Measurements from ENCODE around the gene HOXA9.

HOXA9 gene

DNA sequence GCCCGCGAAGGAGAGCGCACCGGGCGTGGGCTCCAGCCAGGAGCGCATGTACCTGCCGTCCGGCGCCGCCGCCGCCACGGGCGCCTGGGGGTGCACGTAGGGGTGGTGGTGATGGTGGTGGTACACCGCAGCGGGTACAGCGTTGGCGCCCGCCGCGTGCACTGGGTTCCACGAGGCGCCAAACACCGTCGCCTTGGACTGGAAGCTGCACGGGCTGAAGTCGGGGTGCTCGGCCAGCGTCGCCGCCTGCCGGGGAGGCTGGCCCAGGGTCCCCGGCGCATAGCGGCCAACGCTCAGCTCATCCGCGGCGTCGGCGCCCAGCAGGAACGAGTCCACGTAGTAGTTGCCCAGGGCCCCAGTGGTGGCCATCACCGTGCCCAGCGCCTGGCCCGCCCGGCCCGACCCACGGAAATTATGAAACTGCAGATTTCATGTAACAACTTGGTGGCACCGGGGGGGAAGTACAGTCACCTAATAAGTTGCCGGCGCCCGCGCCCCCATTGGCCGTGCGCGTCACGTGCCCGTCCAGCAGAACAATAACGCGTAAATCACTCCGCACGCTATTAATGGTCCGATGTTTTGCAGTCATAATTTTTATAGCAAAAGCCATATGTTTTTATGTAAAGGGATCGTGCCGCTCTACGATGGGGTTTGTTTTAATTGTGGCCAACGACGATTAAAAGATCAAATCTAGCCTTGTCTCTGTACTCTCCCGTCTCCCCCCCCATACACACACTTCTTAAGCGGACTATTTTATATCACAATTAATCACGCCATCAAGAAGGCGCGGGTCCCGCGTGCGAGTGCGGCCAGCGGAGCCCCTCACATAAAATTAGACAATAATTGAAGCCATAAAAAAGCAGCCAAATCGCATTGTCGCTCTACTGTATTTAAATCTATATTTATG is at the start of gene HOXA9:
Gene HOXA9 (minus strand): TSS at position 449 of the 907 bp plus-strand sequence. CDS start 80 bp downstream, at position 369.
- peak in 1 of 2 donors; percentile 55 for DNase-seq

DNA sequence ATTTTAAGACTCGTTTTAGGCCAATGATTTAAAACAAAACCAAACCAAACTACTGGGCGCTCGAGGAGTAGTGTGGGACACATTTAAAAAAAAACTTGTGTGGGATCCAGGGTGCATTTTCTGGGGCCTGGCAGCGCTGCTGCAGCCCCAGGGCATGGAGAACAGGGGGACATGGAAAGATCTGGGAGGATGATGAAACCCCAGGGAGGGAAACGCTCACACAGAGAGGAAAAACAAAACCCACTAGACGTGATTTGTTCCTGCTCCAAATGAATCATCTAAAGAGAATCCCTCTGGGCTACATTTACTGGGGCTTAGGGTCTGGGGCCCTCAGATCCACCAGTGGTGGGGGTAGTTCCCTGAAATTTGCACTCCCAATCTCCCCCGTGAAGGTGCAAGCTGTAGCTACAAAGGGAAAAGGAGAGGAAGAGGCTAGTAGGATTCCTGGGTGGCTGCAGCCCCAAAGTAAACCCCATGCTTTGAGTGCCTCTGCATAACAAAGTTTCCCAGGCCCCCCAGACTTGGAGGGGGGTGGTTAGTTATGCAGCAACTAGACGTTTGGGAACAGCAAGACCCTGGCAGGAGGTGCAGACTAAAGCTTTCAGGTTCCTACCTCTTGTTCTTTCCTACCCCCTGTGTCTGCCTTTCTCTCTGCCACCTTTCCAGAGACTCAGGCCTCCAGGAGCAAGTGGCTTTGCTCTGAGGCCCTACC is 49.1 kb upstream of the HOXA9 start:
- no peak for DNase-seq

DNA sequence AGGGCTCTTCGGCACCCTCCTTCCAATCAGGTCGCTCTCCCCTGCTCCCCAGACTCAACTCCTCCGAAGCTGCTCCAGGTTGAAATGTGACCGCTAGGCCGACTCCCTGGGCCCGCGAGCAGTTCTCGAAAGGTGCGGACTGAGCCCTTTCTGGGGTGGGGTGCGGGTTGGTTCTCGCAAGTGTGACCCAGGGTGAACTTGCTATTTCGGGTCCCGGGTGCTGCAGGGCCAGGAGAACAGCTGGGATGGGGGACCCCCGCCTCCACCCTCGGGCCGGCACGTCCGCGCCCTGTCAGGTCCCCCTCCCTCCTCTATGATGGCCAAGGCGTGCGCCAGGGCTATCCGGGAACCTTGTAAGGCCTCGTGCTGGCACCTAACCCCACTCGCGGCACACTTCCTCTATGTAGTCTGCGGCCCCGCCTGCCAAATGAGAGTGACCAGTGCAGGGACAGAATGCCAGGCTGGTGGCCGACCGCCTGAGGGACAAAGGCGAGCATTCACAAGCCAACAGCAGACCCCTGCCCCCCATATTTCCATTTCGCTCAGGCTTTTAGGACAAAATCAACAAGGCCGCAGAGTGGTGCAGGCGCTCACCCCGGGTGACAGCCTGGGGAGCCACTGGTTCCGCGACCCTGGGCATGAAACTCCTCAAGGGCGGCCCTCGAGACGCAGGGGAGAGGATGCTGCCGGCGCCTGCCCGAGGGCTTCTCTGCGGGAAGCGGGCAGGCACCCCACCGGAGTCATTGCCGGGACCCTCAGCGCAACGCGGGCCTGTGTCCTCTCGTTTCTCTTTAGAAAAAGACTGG is 48.3 kb upstream of the HOXA9 start:
- no peak for DNase-seq

DNA sequence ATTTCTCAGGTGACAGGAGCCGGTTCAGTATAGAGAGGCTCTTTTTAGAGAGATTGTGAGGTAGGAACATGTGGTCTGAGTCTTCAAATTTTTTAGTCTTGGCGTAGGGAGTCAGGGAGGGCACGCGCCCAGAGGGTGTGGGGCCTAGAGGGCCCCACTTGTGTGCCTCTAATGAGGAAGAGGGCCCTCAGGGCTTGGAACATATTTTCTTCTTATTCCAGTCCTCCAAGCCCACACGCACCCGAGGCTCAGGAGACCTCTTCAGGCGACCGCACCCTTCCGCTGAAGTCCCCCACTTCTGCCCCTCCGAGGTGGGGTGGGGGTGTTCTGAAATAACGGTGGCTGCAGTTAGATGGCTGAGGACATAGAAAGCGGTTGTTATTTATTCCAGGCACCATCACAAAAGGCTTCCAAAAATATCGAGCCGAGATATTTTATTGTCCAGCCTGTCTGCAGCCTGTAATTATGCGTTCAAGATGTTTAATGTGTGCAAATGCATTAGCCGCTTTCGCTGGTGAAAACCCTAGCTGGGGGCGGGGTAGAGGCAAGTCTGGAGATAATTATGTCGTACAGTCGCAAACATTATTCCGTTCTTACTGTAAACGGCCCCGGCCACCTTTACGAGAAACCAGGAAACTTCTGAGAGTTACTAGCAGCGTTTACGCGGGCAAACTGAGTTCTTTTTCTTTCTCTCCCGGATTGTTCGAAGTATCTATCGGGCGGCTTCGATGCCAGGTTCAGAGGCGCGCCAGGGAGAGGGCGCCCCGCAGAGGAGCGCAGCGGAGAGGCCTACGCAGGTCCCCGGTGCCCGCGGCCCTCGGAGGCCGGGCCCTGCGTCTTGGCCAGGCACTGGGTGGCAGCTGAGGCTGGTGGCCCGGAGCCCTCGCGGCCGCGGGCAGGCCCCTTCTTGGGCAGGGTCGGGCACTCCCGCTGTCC is 47.4 kb upstream of the HOXA9 start:
- DNase-seq = no peak

DNA sequence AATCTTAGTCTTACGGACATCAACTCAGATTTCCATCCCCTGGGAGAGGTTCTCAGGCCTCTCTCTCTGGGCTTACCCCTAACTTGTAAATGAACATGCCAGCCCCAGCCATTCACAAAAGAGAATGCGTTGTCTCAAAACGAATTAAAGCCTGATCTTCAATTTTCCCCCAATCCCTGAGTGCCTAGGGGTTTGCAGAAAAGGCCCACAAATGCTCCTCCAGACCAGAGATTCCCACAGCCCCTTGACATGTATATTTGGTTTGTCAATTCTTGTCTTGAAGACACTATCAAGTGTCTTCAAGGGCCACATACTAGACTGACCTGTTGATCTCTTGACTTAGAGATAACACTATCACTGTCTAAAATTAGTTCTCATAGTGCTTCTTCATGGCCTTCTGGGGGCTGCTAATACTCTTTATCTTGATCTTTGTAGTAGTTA is 46.4 kb upstream of the HOXA9 start:
- DNase-seq = no peak

DNA sequence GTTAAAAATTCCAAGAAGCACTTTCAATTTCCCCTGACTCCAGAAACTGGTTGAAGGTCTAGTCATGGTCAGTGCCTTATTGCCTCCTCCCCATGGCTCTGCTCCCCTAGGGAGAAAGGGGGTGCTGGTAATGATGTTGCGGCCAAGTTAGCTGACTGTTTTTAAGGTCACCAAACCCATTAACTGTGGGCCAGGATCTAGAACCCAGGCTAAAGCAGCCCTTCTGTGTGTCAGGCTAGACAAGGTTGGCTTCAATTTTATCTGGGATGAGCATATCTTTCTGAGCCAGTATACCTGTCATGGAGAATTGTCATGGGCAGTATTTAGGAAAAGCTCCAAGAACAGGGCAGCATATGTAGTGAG is 45.7 kb upstream of the HOXA9 start:
- no peak for DNase-seq

DNA sequence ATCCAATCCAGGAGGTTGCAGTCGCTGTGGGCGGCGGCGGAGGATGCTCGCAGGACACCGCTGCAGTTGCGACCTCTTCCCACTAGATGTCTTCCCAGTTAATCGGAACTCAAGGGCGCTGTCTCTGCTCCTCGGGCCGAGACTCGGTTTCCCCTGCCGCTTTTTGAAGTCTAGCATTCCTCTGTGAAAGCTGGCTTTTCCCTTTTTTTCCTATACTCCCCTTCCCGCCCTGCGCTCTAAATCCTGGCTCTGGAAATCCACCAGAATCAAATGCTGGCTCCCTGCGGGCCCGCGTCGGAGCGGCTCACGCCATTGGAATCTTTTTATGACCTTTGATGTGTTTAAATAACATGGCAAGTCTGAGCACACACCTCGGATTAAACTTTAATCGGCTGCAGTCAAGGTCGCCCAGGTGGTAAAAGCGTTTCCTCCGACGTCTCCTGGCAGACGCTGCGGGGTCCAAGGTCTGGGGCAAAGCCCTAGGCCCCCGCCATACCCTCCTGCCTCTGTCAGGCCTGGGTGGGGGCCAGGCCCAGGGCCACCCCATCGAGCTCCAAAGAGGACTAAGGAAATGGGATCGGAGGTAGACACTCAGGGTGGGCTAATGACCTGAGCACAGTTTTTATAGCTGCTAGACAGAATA is 45.2 kb upstream of the HOXA9 start:
- peak; percentile 20 to 39 for DNase-seq

DNA sequence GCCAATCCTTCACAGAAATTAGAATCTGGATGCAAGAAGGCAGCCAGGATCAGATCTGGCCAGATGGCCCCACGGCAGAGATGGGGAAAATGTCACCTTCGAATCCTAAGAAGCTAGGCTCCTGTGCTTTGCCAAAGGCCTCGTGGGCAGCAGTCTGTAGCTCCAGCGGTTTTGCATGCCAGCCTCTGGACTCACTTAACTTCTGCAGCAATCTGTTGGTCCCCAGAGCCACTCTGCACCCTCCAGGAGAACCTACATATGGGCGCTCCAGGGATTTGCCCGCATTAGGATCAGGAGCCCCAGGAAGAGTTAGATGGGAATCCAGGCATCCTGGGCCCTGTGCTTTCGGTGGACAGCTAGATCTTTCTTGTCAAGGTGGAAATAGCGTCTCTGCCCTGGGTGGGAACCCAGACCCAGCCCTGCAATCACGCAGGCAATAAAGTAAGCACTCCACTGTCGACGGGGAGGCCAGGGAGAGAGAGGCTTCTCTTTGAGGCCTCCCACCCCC is 44.6 kb upstream of the HOXA9 start:
- DNase-seq = no peak

DNA sequence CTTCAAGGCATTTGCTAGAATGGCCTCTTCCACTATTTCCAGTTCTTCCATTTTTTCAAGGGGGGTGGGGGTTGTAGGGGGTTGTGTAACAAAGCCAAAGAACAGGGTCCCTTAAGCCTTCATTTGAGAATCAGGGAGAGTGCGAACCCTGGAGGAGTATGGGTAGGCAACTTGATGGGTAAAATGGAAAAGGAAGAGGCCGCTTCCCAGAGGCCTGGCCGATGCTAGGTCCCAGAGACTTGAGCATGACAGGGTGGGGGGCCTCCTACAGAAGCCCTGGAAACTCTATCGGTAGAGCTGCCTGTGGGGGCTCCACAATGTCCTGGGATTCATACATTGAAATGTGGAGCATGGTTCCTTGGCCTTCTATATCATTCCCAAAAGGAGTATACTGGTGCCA is 43.7 kb upstream of the HOXA9 start:
- DNase-seq = no peak

DNA sequence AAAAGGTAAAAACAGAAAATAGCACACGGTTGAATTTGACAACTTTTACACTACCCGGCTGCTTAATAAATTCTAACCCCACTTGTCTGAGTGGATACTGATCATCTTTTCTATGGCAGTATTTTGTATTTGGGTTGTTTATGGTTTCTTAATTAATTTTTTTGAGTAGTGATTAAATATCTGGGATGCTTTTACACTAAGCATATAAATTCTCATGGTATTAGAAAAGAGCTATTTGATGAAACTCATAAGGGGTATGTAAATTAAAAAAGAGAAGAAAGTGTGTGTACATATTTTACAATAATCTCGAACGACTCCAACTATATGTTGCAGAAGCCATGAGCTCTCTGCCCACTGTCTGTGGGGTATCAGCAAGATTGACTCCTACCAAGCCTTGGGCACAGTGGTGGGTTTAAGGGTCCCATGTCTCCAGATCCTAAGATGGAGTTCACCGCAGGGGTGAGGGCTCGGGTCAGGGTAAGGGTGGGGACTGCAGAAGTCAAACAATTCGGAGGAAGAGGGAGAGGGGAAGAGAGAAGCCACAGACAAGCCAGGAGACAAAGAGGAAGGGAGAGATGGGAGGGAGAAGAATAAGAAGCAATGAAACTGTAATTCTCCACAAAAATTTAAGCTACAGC is 42.1 kb upstream of the HOXA9 start:
- DNase-seq = no peak

DNA sequence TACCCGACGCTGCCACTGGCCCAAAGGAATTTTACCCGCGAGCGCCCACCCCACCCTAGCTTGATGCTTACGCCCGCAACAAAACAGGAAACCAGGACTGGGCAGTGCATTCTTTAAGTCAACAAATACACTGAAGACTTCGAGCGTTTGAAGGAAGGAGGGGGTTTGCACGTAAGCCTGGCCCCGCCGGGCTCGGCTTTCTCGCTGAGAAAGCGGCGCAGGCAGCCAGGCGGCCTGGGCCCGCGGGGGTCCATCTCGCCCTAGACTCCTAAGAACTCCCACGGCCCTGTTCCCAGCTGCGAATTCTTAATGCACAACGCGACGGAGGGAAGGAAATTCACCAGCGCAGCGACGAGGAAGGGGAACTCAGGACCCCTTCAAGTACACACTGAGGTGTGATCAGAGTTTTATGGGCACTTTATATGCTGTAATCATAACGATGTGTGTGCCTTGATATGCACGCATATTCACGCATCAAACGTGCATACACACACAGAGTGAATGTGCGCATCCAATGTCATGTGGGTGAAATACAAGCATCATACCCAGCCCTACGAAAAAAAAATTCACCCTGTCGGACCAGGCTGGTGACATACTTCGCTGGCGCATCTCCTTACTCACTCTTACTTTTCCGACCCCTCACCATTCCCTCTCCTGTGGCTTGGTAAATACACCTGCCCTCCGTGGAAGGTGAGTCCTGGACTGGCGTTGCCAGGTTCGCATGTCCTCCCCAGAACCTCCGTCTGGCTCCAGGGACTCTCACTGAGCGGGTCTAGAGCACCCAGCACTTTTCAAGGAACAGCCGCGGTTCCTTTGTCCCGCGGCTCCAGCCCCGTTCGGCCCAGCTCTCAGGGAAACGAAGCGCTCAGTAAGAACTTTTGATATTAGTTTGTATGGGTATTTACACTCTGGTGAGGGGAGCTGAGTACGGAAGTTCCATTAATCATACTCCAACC is 40.3 kb upstream of the HOXA9 start:
- no peak for DNase-seq

DNA sequence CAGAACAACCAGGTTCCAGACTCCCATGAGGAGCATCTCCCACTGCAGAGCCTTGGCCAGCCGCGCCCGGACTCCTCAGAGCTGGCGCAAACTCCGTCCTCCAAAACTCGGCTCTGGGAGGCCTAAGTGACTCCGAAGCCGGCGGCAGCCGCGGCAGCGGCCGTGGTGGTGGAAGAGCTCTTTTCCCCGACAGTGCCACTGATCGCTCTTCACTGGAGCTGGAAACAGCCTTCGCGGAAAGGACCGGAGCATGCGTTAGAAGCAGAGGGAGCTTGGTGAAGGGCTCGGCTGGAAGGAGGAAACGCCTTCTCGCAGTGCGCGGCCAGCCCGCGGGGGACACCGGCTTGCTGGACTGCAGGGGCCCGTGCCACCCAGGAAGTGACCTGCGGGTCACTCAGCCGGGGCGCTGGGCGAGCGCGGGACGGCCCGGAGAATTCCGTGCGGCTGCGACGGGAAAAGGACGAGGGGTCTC is 39.5 kb upstream of the HOXA9 start:
- no peak for DNase-seq

DNA sequence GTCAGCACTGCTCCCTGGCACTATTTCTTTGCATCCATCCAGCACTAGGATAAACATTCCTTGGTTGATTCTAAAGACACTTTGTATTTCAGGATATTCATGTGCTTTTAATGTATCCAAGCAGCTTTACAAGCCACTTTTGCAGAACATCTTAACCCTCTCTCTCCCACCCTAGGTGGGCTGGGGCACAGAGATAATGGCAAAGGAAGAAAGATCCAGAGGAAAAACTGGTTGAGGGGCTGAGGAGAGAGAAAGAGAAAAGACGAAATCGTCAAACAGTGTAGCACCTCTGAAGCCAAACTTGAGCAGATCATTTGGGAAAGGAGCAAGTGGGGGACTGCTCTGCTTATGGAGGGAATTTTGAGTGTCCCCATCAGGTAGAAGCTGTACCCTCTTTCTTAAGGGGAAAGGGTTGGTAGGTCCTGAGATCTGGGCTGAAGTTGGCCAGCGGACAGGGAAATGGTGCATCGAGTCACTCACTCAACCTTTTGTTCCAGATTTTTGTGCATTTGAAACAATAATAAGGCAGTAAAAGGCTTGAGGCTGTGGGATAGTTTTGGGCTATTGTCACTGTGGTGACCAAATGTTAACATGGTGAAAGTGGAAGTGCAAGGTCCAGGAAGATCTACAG is 38.7 kb upstream of the HOXA9 start:
- DNase-seq = no peak

DNA sequence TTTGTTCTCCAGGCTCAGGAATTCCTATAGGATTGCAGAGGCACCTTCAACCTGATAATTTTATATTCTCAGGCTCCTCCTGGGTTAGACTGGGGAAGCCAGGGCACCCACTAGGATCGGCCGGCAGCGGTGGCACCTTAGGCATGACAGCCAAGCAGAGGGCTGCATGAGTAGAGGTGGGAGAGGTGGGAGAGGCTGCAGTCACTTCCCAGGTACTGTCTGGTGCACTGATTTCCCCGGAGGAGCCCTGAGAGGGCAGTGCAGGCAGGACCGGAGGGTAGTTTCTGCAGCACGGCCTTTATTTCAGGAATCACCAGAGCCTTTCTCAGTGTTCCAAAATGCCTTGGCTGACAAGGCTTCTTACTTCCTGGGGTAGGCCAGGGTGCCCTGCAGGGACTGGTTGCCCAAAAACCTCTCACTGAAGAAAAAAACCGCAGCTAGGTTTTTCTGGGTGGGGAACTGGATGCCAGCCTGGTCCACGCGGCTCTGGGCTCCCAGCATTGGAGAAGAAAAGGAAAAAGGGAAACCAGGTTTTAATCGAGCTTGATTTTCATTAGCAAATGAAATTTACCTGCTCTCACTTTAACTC is 38.1 kb upstream of the HOXA9 start:
- no peak for DNase-seq

DNA sequence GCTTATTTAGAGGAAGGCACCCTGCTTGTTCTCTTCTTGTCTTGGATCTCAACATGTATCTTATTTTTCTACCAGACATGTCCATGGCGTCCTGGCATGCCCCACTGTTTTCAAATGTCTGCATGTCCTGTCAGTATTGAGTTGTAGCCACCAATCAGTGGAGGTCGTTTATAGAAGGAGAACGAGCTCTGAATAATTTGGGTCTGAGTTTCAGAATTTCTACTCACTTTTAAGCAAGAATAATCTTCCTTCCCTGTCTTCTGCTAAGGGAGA is 37.5 kb upstream of the HOXA9 start:
- DNase-seq = no peak

DNA sequence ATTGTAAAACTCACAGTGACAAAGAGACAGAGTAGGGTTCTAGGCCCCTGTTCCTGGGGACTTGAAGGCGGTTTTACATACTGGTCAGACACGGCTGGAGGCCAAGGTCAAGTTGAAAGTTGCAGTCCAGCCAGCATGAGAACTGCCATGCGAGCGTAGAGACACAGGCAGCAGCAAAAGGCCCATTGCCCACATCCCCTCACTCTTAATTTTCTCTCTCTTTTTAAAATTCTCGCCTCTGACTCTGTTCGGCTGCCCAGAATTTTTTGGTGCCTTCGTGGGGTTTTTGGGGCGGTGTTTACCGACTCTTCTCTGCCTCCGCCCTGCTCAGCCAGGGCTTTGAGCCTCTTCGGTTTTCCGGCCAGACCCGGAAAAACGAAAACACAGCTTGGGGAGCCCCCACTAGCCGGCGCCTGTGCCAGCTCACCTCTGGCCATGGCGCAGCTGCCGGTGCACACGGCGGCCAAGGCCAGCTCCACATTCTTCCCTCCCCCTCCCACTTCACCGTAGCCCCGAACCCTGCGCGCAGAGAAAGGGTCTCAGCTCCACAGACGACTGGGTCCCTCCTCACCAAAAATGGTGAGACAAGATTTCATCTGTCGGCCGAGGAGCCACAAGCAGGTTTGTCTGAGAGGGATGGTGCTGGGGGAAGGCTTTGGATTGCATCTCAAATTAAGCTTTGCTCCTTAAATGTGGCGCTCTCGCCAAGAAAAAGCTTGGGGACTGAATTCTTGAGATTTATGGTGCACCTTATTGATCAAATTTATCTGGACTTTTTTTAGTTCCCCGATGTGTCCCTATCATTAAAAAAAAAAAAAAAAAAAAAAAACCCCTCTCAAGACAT is 36.9 kb upstream of the HOXA9 start:
- DNase-seq = no peak

DNA sequence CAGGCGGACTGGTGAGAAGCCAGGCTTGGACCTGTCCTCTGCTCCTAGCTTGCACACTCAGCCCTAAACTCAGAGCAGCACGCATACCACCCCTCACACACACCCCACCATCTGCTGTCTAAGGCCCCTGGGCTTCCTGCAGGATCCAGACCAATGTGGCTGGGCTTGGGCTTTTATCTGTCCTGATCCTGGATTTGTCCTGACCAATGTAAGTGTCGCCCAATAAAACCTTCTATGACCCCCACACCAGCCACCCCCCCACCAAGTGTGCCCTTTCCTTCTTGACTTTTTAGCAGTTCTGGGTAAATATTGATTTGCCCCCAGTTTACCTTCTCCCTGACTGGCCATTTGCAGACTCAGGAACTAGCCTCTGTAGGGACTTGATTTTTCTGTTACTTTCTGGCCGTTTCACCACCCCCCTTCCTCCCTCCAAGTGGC is 36.3 kb upstream of the HOXA9 start:
- no peak for DNase-seq
